GM21825 (cell line): ENCODE data around the gene PPIL6.

Experiments
- ATAC-seq: cut with Tn5 transposase; IDR thresholded peaks from one replicate; pipeline ENCODE4 v1.9.1; 2021; ENCODE audit warnings: mild to moderate bottlenecking, moderate library complexity; ENCODE audit not compliant: unreplicated experiment

The PPIL6 gene

GRCh38 chr6:109440331-109441068 is at the start of gene PPIL6, which contains the start of gene SMPD2:
PPIL6 (minus strand) TSS chr6:109440628; CDS start chr6:109440590, 38 bp downstream.
SMPD2 (plus strand) TSS chr6:109440724; CDS start chr6:109441122, 398 bp downstream.
- ATAC-seq = peak; percentile 90

DNA sequence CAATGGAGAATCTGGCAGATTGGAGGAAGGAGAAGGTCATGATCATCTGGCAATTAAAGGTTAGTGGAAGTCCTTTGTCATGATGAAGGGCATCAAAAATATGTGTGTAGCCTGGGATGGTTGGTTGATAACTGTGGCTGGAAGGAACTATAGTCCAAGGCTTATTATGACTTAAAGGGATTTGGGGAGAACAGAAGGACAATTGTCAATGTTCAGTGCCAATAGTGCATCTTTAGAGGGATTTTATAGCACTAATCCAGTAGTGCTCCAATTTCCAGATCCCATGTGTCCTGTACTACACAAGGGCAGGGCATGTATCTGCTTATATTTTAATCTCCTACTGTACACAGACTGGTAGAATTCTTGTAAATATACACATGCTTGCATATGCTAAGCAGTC is 47.6 kb upstream of the PPIL6 start:
- ATAC-seq = no peak

DNA sequence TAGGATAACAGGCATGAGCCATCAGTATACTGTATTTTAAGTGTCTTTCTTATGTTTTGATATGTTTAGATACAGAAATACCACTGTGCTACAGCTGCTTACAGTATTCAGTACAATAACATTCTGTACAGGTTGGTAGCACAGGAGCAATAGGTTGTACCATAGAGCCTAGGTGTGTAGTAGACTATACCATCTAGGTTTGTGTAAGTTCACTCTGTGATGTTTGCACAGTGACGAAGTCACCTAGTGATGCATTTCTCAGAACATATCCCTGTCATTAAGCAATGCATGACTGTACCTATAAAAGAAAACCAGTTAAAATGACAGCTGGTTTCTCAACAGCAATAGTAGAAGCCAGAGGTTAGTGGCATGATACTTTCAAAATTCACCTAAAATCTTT is 45.6 kb upstream of the PPIL6 start:
- no peak for ATAC-seq

DNA sequence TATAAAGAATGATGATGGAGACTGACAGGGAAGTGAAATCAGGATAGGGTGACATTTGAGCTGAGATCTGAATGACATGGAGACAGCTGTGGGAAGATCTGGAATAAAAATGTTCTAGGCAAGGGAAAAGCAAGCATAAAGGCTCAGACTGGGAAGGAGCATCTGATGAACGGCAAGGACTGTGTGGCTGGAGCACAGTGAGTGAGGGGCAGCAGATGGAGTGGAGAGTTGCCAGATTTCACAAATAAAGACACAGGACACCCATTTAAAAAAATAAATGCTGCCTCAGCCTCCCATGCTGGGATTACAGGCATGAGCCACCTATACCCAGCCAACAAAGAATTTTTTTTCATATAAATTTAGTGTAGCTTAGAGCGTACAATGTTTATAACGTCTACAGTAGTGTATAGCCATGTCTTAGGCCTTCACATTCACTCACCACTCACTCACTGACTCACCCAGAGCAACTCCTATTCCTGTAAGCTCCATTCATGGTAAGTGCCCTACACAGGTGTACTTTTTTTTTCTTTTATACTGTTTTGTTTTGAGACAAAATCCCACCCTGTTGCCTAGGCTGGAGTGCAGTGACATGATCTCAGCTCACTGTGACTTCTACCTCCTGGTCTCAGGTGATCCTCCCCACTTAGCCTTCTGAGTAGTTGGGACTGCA is 45.0 kb upstream of the PPIL6 start:
- ATAC-seq = no peak

- no peak for ATAC-seq
Measured at GRCh38 chr6:109484122-109484521, 43.7 kb upstream of the PPIL6 start.

- no peak for ATAC-seq
Measured at GRCh38 chr6:109483735-109484057, 43.3 kb upstream of the PPIL6 start.

- ATAC-seq = peak; percentile 89
Measured at GRCh38 chr6:109482905-109483734, 42.7 kb upstream of the PPIL6 start, which contains the start of gene ZBTB24. ZBTB24 (minus strand) TSS chr6:109483219; CDS start chr6:109482026, 1,193 bp downstream.

GRCh38 chr6:109480993-109481480 is 40.6 kb upstream of the PPIL6 start:
- ATAC-seq = no peak

GRCh38 chr6:109478841-109479624 is 38.6 kb upstream of the PPIL6 start:
- ATAC-seq = no peak

GRCh38 chr6:109478222-109478805 is 37.9 kb upstream of the PPIL6 start:
- no peak for ATAC-seq

GRCh38 chr6:109477725-109478124 is 37.3 kb upstream of the PPIL6 start:
- peak; percentile 49 for ATAC-seq

DNA sequence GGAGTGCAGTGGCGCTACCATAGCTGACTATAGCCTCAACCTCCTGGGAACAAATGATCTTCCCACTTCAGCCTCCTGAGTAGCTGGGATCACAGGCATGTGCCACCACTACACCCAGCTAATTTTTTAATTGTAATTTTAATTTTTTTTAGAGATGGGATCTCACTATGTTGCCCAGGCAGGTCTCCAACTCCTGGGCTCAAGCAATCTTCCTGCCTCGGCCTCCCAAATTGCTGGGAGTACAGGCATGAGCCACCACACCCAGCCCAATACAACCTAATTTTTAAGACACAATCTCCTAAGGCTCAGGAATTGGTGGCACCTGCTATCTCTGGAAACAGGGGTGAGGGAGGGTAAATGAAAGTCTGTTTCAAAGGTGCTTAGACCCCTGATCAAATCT is 36.8 kb upstream of the PPIL6 start:
- ATAC-seq = no peak

DNA sequence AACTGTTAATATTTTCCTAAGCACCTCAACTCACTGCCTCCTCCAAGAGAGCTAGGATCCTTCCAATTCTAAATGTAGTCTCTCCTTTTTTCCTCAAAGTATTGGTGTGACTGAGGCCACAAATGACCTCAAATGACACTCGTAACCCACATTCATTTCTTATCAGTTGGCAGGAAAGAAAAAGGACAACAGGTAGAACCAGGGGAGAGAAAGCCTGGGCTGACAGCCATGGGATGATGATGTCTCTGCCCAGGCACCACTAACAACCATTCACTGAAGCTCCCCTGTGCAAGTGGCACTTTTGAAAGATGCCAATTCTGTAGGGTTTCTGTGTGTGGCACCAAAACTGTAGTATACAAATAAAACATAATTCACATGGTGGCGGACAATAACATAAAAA is 35.2 kb upstream of the PPIL6 start:
- no peak for ATAC-seq

DNA sequence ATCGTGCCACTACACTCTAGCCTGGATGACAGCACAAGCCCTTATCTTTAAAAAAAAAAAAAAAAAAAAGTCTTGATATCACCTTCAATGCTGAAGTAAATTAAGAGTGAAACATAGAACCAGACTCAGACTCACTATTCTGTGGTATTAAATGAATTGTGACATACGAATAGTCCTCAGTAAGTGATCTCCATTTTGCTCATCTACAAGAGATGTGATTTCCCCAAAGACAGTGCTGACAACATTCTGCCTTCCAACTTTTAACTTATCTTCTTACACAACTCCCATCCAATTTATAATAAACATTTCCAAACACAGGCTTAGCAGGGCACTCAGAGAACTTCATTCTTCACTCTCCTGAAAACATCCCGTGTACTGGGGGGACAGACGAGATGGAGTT is 34.6 kb upstream of the PPIL6 start:
- no peak for ATAC-seq

- no peak for ATAC-seq
Measured at GRCh38 chr6:109473120-109473519, 32.7 kb upstream of the PPIL6 start.

GRCh38 chr6:109472132-109472995 is 31.9 kb upstream of the PPIL6 start:
- ATAC-seq = no peak

DNA sequence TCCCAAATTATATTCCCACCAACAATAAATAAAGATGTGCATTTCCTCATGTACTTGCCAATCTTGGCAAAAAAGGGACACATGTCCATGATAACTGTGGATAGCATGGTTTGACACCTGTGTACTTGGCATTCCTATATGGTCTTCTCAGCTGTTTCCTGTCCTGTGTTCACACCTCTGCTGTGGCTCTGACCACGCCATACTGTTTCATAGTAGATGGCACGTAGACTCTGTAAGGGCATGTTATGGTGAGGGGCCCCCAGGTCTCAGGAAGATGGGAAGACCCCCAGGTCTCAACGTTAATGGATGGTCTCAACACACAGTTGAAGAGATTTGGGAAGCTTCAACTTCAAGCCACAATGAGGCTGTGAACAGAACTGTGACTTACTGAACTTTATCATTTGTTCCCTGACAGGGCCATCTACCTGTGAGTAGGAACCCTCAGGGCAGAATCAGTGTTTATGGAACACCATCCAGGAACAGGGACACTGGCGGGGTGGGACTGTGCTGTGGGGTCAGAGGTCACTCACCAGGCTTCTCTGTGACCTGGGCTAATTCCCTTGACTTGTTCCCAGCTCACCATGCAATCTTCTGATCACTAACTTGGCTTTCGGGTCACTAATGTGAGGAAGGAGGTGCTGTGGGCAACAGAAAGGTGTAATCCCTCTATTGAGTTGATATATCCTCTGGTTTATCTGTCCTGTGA is 30.8 kb upstream of the PPIL6 start:
- ATAC-seq = no peak

- no peak for ATAC-seq
Measured at GRCh38 chr6:109469591-109470189, 29.3 kb upstream of the PPIL6 start.
